ENCODE data around the gene PPP3CB. TPM values are rescaled to one million over a fixed set of nuclear protein-coding genes. Genes with fewer than 3 reads are reported as not detected.

The PPP3CB gene
- total and polyA plus RNA-seq, 2 donors from 2014 or later, result 26.8 to 36.1 TPM

- Histone ChIP-seq H3K27me3 (ENCODE audit: control insufficient read depth, insufficient read depth, low read length) (no peaks in the 10 kb centered on the region), H3K9me3 (ENCODE audit: control insufficient read depth in 2 of 3, insufficient read depth in 1 of 3, low read length in 3 of 3) (no peaks in the 10 kb centered on the region), H3K36me3 (ENCODE audit: control insufficient read depth in 2 of 3, insufficient read depth in 3 of 3, low read length in 3 of 3) (no peaks in the 10 kb centered on the region), H3K27ac (ENCODE audit: low read depth in 2 of 2, low read length in 2 of 2) (no peak overlapping the region), H3K9ac (ENCODE audit: low read length in 3 of 3) (no peak overlapping the region), H3K4me3 (ENCODE audit: low read length in 3 of 3) (no peak overlapping the region), H3K4me1 (ENCODE audit: control insufficient read depth in 2 of 3, insufficient read depth in 2 of 3, low read depth in 1 of 3, low read length in 3 of 3) (no peaks in the 10 kb centered on the region)
- TF ChIP-seq CTCF (IDR thresholded peaks at IDR 0.05; ENCODE audit: borderline replicate concordance, extremely low read depth, insufficient read depth), result no peak
- DNase-seq, result peak in 1 of 5 donors; percentile 64
- intact Hi-C loops (cut with DNase I), result no loop called here
- FAIRE-seq, result no peak
Observed at GRCh38 chr10:73406846-73407245, 89.0 kb downstream of the PPP3CB start.

- H3K27ac ChIP-seq (ENCODE audit: low read depth in 2 of 2, low read length in 2 of 2), result no peak overlapping the region
- no peaks in the 10 kb centered on the region for H3K9me3 ChIP-seq (ENCODE audit: control insufficient read depth in 2 of 3, insufficient read depth in 1 of 3, low read length in 3 of 3)
- no peaks in the 10 kb centered on the region for H3K36me3 ChIP-seq (ENCODE audit: control insufficient read depth in 2 of 3, insufficient read depth in 3 of 3, low read length in 3 of 3)
- DNase-seq, result no peak
- no peak overlapping the region for H3K4me3 ChIP-seq (ENCODE audit: low read length in 3 of 3)
- no peak overlapping the region for H3K9ac ChIP-seq (ENCODE audit: low read length in 3 of 3)
- no peak for TF ChIP-seq CTCF (IDR thresholded peaks at IDR 0.05; ENCODE audit: borderline replicate concordance, extremely low read depth, insufficient read depth)
- H3K27me3 ChIP-seq (ENCODE audit: control insufficient read depth, insufficient read depth, low read length), result no peaks in the 10 kb centered on the region
- intact Hi-C loops (cut with DNase I), result no loop called here
- no peak for FAIRE-seq
- H3K4me1 ChIP-seq (ENCODE audit: control insufficient read depth in 2 of 3, insufficient read depth in 2 of 3, low read depth in 1 of 3, low read length in 3 of 3), result no peaks in the 10 kb centered on the region
Observed at GRCh38 chr10:73405556-73405955, 90.3 kb downstream of the PPP3CB start.

- TF ChIP-seq CTCF (IDR thresholded peaks at IDR 0.05; ENCODE audit: borderline replicate concordance, extremely low read depth, insufficient read depth), result no peak
- H3K4me1 ChIP-seq (ENCODE audit: control insufficient read depth in 2 of 3, insufficient read depth in 2 of 3, low read depth in 1 of 3, low read length in 3 of 3), result no peaks in the 10 kb centered on the region
- no peaks in the 10 kb centered on the region for H3K27me3 ChIP-seq (ENCODE audit: control insufficient read depth, insufficient read depth, low read length)
- H3K9me3 ChIP-seq (ENCODE audit: control insufficient read depth in 2 of 3, insufficient read depth in 1 of 3, low read length in 3 of 3), result no peaks in the 10 kb centered on the region
- H3K36me3 ChIP-seq (ENCODE audit: control insufficient read depth in 2 of 3, insufficient read depth in 3 of 3, low read length in 3 of 3), result no peaks in the 10 kb centered on the region
- no peak overlapping the region for H3K4me3 ChIP-seq (ENCODE audit: low read length in 3 of 3)
- DNase-seq, result no peak
- H3K9ac ChIP-seq (ENCODE audit: low read length in 3 of 3), result no peak overlapping the region
- no peak for FAIRE-seq
- no peak overlapping the region for H3K27ac ChIP-seq (ENCODE audit: low read depth in 2 of 2, low read length in 2 of 2)
- intact Hi-C loops (cut with DNase I), result no loop called here
Observed at GRCh38 chr10:73404690-73405089, 91.1 kb downstream of the PPP3CB start.

GRCh38 chr10:73401636-73402035 is 94.2 kb downstream of the PPP3CB start:
- Histone ChIP-seq H3K4me3 (ENCODE audit: low read length in 3 of 3) (no peak overlapping the region), H3K27ac (ENCODE audit: low read depth in 2 of 2, low read length in 2 of 2) (no peak overlapping the region), H3K9me3 (ENCODE audit: control insufficient read depth in 2 of 3, insufficient read depth in 1 of 3, low read length in 3 of 3) (no peaks in the 10 kb centered on the region), H3K27me3 (ENCODE audit: control insufficient read depth, insufficient read depth, low read length) (no peaks in the 10 kb centered on the region), H3K36me3 (ENCODE audit: control insufficient read depth in 2 of 3, insufficient read depth in 3 of 3, low read length in 3 of 3) (peaks cover 0 to 9% (median 9%) of the 10 kb centered on the region in 3 donors), H3K4me1 (ENCODE audit: control insufficient read depth in 2 of 3, insufficient read depth in 2 of 3, low read depth in 1 of 3, low read length in 3 of 3) (no peaks in the 10 kb centered on the region), H3K9ac (ENCODE audit: low read length in 3 of 3) (no peak overlapping the region)
- intact Hi-C loops (cut with DNase I), result no loop called here
- DNase-seq (no peak), FAIRE-seq (no peak)
- no peak for TF ChIP-seq CTCF (IDR thresholded peaks at IDR 0.05; ENCODE audit: borderline replicate concordance, extremely low read depth, insufficient read depth)

Data from kidney (tissue), 14 donors.